Amygdala (tissue), 56 donors: ENCODE measurements around the gene ANK3.

Source experiments
- DNase-seq, 56 donors: peaks; one replicate each; lab custom pipeline; 2025; lab: John Stamatoyannopoulos, UW

Gene ANK3

DNA sequence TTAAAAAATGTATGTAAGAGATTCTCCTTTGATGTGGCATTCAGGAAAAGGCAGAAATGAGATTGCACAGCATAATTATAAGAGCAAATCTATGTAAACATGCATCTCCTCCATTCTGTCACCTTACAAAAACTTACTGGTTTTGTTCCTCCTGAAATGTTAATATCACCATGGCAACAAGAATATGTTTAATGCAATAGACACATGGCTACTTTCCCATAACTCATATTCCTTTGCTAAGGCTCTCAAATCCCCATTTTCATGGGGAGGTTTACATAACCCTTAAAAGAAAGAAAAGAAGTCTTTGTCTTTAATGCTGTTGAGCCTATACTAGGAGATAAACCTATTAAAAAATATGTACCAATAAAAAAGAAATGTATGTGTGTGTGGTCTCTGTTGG is 136.2 kb downstream of the ANK3 start:
- DNase-seq: no peak

GRCh38 chr10:60252688-60253087 is 137.0 kb downstream of the ANK3 start:
- DNase-seq: no peak

GRCh38 chr10:60246382-60246781 is 143.3 kb downstream of the ANK3 start:
- no peak for DNase-seq

GRCh38 chr10:60239228-60239627 is 150.4 kb downstream of the ANK3 start:
- no peak for DNase-seq

DNA sequence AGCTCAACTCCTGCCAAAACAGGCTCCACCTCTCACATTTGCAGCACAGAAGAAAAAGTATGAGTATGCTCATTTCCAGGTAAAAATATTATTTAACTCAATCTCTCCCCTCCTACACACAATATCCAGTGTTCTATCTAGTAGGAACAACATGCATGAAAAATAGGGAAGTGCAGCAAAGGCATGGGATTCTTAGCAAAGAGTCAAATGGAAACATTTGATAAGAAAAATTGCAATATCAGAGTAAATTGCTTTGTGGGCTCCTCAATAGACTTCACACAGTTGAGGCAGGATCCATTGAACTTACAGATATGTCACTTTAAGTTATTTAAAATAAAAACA is 150.9 kb downstream of the ANK3 start:
- DNase-seq: no peak

GRCh38 chr10:60237977-60238758 is 151.5 kb downstream of the ANK3 start:
- DNase-seq: no peak

- DNase-seq: peak in 24 of 56 donors; percentile 4 to 73 (median 19)
Observed at GRCh38 chr10:60236869-60237524, 152.7 kb downstream of the ANK3 start.

GRCh38 chr10:60235001-60235400 is 154.7 kb downstream of the ANK3 start:
- peak in 9 of 56 donors; percentile 9 to 40 (median 17) for DNase-seq

DNA sequence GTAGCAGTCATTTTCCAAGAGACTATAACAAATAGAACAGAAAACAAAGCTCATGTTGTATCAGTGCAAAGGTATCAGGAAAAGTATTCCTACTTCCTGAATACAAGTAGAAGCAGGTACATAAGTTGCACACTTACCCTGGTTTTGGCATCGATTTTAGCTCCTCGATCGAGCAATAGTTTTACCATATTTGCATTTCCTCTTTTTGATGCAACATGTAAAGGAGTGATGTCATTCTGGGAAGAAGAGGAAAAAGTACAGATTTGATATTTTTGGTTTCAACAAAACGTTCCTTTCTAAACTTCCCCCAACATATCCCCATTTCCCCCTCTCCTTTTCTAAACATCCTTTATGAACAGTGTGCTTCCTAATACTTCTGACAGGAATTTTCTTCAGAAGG is 155.1 kb downstream of the ANK3 start:
- no peak for DNase-seq

DNA sequence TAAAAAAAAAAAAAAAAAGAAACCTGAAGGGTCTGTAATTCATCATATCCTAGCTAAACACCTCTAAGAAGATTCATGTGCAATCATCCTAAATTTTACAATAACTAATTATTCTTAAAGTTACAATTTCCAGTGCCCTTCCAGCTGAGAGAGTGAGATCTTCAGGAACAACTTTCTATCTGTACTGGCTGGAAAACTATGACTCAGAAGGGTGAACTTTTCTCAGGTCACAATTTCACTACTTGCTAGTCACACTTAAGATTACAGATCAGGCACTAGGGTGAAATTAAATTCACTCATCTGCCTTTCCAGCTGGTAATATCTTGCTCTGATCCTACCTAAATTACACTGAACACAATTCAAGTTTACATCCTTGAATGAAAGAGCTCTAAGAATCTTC is 158.8 kb downstream of the ANK3 start:
- DNase-seq: no peak

DNA sequence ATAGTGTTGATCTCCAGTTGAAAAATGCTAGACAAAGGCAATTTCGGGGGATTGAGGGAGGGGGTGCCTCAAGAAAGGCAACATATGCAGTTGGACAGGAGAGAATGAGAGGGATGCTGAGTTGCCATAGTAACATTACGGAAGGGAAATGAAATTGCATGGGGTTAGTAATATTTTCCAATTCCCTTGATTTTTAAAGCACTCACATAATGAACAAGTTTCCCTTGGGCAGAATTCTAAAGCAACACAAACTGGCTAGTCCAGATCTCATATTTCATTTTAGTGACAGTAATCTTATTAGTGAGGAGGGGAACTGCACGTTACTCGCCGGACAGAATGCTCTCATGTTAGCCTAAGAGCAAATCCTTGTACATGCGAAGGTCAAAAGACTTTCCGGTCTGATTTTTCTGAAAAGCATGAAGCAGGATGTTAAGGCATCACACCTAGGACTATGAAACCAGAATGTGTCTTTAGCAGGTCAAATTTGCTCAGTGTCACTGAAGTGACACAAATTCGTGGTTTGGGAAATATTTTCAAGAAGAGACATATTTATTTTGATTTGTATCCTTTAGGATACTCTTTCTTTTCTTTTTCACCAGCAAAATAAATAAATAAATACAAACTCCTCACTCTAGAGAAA is 165.5 kb downstream of the ANK3 start:
- no peak for DNase-seq

DNA sequence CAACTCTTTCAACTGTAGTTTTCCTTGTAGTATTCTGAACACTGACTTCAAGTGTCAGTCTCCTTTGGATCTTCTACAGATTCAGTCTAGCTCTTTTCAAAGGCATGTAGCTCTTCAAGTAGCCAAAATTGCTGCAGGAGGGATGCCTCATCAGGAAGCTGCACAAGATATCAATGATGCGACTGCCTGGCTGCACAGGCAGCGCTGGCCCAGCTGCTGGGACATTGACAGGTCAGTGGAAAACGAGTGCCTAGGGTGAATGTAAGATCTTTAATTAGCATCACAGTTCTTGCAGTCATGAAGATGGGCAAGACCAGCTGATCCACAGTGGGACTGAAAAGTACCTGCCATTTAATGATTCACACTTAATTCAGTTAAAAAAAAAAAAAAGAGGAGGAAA is 167.6 kb downstream of the ANK3 start:
- DNase-seq: no peak

GRCh38 chr10:60212195-60212594 is 177.5 kb downstream of the ANK3 start:
- DNase-seq: no peak

- DNase-seq: peak in 1 of 56 donors; percentile 11
Observed at GRCh38 chr10:60209874-60210570, 179.7 kb downstream of the ANK3 start.

- no peak for DNase-seq
Observed at GRCh38 chr10:60208676-60209269, 180.9 kb downstream of the ANK3 start.

DNA sequence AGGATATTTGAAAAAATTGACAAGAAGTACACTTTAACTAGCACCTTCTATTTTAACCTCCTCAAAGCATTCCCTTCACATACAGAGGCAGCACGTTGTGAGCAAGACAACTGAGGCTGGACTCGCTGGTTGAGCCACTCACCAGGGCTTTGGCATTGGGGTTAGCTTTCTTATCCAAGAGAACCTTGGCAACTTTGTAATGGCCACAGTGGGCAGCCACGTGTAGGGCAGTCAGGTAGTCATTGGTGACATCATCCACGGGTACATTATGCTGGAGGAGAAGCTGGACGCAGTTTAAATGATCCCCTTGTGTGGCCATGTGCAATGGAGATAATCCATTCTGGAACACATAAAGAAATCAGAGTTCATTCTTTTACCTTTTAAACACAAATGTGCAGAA is 181.8 kb downstream of the ANK3 start:
- no peak for DNase-seq

- DNase-seq: no peak
Observed at GRCh38 chr10:60206735-60207134, 182.9 kb downstream of the ANK3 start.

GRCh38 chr10:60205741-60206140 is 183.9 kb downstream of the ANK3 start:
- no peak for DNase-seq

- peak in 1 of 56 donors; percentile 59 for DNase-seq
Observed at GRCh38 chr10:60203993-60204618, 185.6 kb downstream of the ANK3 start.

DNA sequence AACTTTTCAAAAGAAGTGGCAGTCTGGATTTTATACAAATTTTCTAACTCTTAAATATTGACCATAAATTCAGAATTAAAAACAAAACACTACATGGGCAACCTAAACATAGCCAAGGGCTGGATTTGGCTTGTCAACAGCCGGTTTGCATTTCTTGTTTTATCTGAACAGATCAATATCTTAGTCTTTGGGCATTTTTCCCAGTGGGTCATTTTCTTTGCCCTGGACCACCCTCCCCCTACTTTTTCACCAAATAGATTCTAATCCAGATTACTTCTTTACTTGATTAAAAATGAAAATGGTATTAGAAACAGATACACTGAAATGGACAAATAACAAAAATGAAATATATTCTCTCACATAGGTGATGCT is 189.0 kb downstream of the ANK3 start:
- DNase-seq: no peak
